Calu3 (cell line): ENCODE results near the gene MCF2L2. TPM values are rescaled to one million over a fixed set of nuclear protein-coding genes. Genes with fewer than 3 reads are reported as not detected.

Experiments
- BruUV-seq: library from RNA; stranded (reverse); fragments of 400-500 nt; replicated peaks from 2 replicates; lab custom pipeline; 2021; lab: Mats Ljungman, UMichigan
- CTCF ChIA-PET: fragments of 300-600 bp; sonication (Branson Sonifier 250); formaldehyde crosslinking; loops from one replicate; lab custom pipeline; 2022; ENCODE audit warnings: antibody characterized with exemption; lab: Charles Lee
- DNase-seq: peaks from one replicate; pipeline ENCODE4 v3.0.0; 2022
- H3K27ac Mint-ChIP-seq: one replicate; pipeline ENCODE4 v1.8.0; 2022; ENCODE audit warnings: mixed read lengths; ENCODE audit not compliant: unreplicated experiment
- H3K27me3 Mint-ChIP-seq: one replicate; pipeline ENCODE4 v1.8.0; 2022; ENCODE audit warnings: mixed read lengths; ENCODE audit not compliant: unreplicated experiment
- H3K36me3 Mint-ChIP-seq: one replicate; pipeline ENCODE4 v1.8.0; 2022; ENCODE audit warnings: mild to moderate bottlenecking, moderate library complexity, mixed read lengths; ENCODE audit not compliant: insufficient read depth, unreplicated experiment
- H3K4me1 Mint-ChIP-seq: one replicate; pipeline ENCODE4 v1.8.0; 2022; ENCODE audit warnings: mild to moderate bottlenecking, low read depth, mixed read lengths; ENCODE audit not compliant: unreplicated experiment
- H3K4me3 Mint-ChIP-seq: one replicate; pipeline ENCODE4 v1.8.0; 2022; ENCODE audit warnings: mild to moderate bottlenecking, low read depth, moderate library complexity, mixed read lengths; ENCODE audit not compliant: unreplicated experiment
- H3K9me3 Mint-ChIP-seq: one replicate; pipeline ENCODE4 v1.8.0; 2022; ENCODE audit warnings: low read depth, mixed read lengths; ENCODE audit not compliant: unreplicated experiment
- intact Hi-C: fragments of 100-400 bp; cut with micrococcal nuclease; formaldehyde crosslinking; loops from one replicate; pipeline ENCODE4 v1.10.0; 2022; ENCODE audit not compliant: unreplicated experiment
- total RNA-seq: library from RNA; stranded (reverse); gene quantifications from 2 replicates; pipeline ENCODE4 v1.2.3, GENCODE V29; 2022
- TF ChIP-seq, protein P1 (sequence below): fragments of 200-600 bp; IDR thresholded peaks from one replicate; pipeline ENCODE4 v1.8.0; 2022; ENCODE audit warnings: antibody characterized with exemption; ENCODE audit not compliant: unreplicated experiment

MCF2L2 gene
- total RNA-seq, 1 experiment from 2014 or later, result 0.35 TPM

GRCh38 chr3:183132409-183132808 lies 296.0 kb downstream of the MCF2L2 start:
- peaks cover 6% of the 10 kb centered on the region for H3K9me3 Mint-ChIP-seq
- peaks cover 16% of the 10 kb centered on the region for H3K4me1 Mint-ChIP-seq
- CTCF ChIA-PET, result no interaction called here
- no peak overlapping the region for H3K27ac Mint-ChIP-seq
- H3K4me3 Mint-ChIP-seq, result no peak overlapping the region
- BruUV-seq, result no TSS peak
- H3K36me3 Mint-ChIP-seq, result no peaks in the 10 kb centered on the region
- DNase-seq, result no peak
- intact Hi-C loops, result no loop called here
- TF ChIP-seq, protein P1, sequence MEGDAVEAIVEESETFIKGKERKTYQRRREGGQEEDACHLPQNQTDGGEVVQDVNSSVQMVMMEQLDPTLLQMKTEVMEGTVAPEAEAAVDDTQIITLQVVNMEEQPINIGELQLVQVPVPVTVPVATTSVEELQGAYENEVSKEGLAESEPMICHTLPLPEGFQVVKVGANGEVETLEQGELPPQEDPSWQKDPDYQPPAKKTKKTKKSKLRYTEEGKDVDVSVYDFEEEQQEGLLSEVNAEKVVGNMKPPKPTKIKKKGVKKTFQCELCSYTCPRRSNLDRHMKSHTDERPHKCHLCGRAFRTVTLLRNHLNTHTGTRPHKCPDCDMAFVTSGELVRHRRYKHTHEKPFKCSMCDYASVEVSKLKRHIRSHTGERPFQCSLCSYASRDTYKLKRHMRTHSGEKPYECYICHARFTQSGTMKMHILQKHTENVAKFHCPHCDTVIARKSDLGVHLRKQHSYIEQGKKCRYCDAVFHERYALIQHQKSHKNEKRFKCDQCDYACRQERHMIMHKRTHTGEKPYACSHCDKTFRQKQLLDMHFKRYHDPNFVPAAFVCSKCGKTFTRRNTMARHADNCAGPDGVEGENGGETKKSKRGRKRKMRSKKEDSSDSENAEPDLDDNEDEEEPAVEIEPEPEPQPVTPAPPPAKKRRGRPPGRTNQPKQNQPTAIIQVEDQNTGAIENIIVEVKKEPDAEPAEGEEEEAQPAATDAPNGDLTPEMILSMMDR, result no peak
- H3K27me3 Mint-ChIP-seq, result no peaks in the 10 kb centered on the region

DNA sequence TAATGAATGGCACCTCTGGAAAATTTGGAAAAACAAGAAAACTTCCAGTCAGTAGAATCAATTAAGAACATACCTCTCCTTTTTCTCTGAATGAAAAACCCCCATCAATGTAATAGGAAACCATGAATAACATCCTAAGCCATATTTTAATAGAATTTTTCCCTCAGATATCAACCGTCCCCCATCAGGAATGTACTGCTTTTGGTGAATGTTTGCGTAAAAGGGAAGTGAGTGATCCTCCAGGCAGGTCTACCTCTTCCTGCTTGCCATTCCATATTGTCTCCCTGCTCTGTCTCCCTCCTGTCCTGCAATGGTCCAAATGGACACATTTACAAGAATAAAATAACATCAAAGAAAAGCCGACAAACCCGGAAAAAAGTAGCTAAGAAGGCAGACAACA lies 296.7 kb downstream of the MCF2L2 start:
- H3K36me3 Mint-ChIP-seq, result no peaks in the 10 kb centered on the region
- H3K9me3 Mint-ChIP-seq, result peaks cover 6% of the 10 kb centered on the region
- TF ChIP-seq, protein P1, result no peak
- CTCF ChIA-PET, result no interaction called here
- H3K27me3 Mint-ChIP-seq, result no peaks in the 10 kb centered on the region
- no peak overlapping the region for H3K4me3 Mint-ChIP-seq
- DNase-seq, result no peak
- peaks cover 16% of the 10 kb centered on the region for H3K4me1 Mint-ChIP-seq
- H3K27ac Mint-ChIP-seq, result no peak overlapping the region
- intact Hi-C loops, result no loop called here
- BruUV-seq, result no TSS peak

DNA sequence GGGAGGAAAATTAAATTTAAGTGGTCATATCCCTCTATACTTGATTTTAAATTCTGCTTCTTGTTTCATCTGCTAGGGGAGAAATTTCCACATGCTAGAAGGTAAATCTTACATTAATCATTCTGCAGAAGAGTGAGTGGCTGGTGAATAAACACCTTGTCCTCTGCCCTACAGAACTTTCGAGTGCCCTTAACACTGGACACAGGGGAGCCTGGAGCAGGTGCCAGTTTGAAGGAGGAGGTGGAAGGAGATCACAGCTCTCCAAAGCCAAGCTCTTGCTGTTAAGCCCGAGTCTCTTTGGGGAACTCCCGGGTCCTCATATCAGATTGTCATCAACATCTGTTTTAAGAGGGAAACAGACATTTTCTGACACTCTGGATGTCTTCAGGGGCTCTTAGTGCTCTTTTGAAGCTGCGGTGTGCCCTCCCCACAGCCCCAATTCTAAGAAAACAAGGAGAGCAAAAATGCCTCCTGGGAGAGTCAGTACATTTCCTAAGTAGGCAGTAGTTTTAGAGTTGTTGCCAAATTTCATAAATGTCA lies 297.2 kb downstream of the MCF2L2 start:
- Mint-ChIP-seq H3K9me3 (peaks cover 6% of the 10 kb centered on the region), H3K27ac (no peak overlapping the region), H3K36me3 (no peaks in the 10 kb centered on the region), H3K4me1 (peaks cover 16% of the 10 kb centered on the region), H3K4me3 (no peak overlapping the region), H3K27me3 (no peaks in the 10 kb centered on the region)
- CTCF ChIA-PET, result interaction anchor here (1.4 kb wide), 1 partner anchor 13 kb away, joined by 4 read pairs; no protein-coding TSS in a partner anchor
- DNase-seq, result no peak
- intact Hi-C loops, result no loop called here
- TF ChIP-seq, protein P1, result no peak
- no TSS peak for BruUV-seq

- no TSS peak for BruUV-seq
- Mint-ChIP-seq H3K4me1 (peaks cover 17% of the 10 kb centered on the region), H3K27me3 (no peaks in the 10 kb centered on the region), H3K36me3 (no peaks in the 10 kb centered on the region), H3K27ac (no peak overlapping the region), H3K9me3 (peaks cover 6% of the 10 kb centered on the region), H3K4me3 (no peak overlapping the region)
- DNase-seq, result no peak
- intact Hi-C loops, result loop anchor here (10.0 kb wide), 1 partner anchor 126 kb away; the partner anchor contains the start of gene B3GNT5
- CTCF ChIA-PET, result no interaction called here
- TF ChIP-seq, protein P1, result no peak
Measured at GRCh38 chr3:183129243-183129642, 299.2 kb downstream of the MCF2L2 start.
